AG09319 (cell line): ENCODE measurements around the gene PIK3C2G.

Experiments used
- DNase-seq: peaks from one replicate; pipeline ENCODE4 v3.0.0-alpha.2; 2010; ENCODE audit warnings: low read depth; ENCODE audit errors: extremely low read depth
- CTCF ChIP-seq: IDR thresholded peaks from 2 replicates; pipeline ENCODE4 v1.5.1; 2011; ENCODE audit warnings: low read depth, mild to moderate bottlenecking, inconsistent platforms, low read length, moderate library complexity

Gene PIK3C2G

DNA sequence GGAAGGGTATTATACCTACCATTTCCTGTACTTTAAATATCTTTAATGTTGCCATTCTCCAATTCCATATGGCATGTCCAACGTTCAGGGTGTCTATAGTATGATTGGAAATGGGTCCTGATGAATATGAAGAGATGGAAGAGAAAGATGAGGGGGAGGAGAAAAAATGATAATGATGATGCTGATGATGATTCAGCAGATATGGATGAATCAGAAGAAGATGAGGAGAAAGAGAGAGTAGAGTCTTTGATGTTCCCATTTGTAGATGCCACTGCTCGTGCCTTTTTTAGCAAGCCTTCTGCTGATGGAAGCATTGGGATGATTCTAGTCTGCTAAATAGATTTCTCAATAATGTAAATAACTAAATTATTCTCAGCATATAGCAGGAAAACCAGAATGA lies 163.5 kb downstream of the PIK3C2G start:
- no peak for TF ChIP-seq CTCF
- no peak for DNase-seq

GRCh38 chr12:18427520-18427919 lies 166.2 kb downstream of the PIK3C2G start:
- no peak for TF ChIP-seq CTCF
- DNase-seq = no peak

DNA sequence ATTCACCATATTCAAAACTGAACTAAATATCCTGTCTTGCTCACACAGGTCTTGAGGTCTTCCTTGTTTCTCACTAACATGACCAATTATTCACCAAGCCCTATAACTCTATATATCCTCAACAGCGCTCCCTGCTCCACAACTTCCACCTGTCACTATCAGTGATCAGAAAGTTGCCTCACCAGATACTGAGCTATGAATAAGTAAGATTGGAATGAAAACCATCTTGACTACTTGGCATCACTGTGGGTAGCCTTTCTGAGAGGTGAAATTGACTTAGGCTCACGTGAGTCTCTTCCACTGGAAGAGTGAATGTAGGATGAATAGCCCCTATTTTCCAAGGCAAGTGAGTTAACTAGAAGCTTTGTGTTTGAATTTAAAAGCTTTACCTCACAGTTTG lies 167.1 kb downstream of the PIK3C2G start:
- no peak for TF ChIP-seq CTCF
- no peak for DNase-seq

GRCh38 chr12:18429366-18429765 lies 168.0 kb downstream of the PIK3C2G start:
- no peak for DNase-seq
- TF ChIP-seq CTCF = no peak

- TF ChIP-seq CTCF = peak; percentile 89
- DNase-seq = peak; percentile 37
These were observed 169.2 kb downstream of the PIK3C2G start for GRCh38 chr12:18430425-18431048.

- TF ChIP-seq CTCF = no peak
These were observed 170.5 kb downstream of the PIK3C2G start for GRCh38 chr12:18431771-18432170.

DNA sequence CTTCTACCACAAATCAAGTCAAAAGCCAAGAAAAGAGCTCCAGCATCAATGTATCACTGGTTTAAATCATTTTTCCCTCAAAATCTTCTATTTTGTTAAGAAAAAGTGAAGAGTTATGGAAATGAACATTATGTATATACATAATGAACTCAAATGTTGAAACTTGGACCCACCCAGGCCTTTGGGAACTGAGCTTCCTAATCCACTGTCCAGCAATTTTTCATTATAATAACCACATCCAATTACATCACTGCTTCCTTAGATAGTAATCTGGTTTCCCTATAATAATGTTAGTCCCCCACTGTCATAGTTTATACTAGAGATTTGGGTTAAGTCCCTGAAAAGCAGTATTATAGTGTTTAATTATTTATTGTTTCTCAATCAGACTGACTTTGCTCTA lies 170.9 kb downstream of the PIK3C2G start:
- TF ChIP-seq CTCF = no peak
- DNase-seq = peak; percentile 14

More at GRCh38 chr12:18431771-18432170, 170.5 kb downstream of the PIK3C2G start:
- DNase-seq = no peak
